ENCODE measurements around the gene LRRN2. TPM values are rescaled to one million over a fixed set of nuclear protein-coding genes. Genes with fewer than 3 reads are reported as not detected.

LRRN2 gene
- total RNA-seq, 2 experiments from 2014 or later = not detected

DNA sequence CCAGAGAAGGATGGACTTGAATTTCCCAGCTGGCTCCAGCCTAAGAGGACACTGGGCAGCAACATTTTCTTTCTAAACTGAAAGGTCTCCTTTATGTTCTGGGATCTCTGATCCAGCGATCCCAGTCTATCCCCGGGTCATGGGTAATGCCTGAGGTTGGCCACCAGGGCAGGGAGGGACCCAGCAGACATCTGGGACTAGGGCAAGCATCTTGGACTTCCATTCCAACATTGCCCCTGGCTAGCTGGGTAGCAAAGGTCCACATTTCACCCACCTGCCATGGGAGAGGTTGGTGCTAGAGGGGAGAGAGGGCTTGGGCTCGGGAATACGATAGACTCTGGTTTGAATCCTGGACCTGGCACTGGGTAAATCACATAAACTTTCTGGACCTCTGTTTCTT lies 84.6 kb downstream of the LRRN2 start:
- Histone ChIP-seq H3K27ac (ENCODE audit: low read depth in 1 of 2, low read length in 2 of 2) (no peak overlapping the region), H3K4me1 (ENCODE audit: insufficient read depth, low read length) (no peaks in the 10 kb centered on the region), H3K36me3 (ENCODE audit: insufficient read depth, low read length) (no peaks in the 10 kb centered on the region), H3K27me3 (ENCODE audit: control insufficient read depth in 1 of 2, insufficient read depth in 2 of 2, low read length in 2 of 2) (no peaks in the 10 kb centered on the region), H3K4me3 (ENCODE audit: low read length) (no peak overlapping the region), H3K9me3 (ENCODE audit: control insufficient read depth in 1 of 2, insufficient read depth in 1 of 2, low read length in 2 of 2) (no peaks in the 10 kb centered on the region)
- no peak overlapping the region for H3K4me3 Mint-ChIP-seq
- CTCF ChIA-PET = no interaction called here
- no peaks in the 10 kb centered on the region for H3K27me3 Mint-ChIP-seq
- intact Hi-C loops (cut with DNase I, micrococcal nuclease) = no loop called here
- peaks cover 31% of the 10 kb centered on the region for H3K36me3 Mint-ChIP-seq (ENCODE audit: low read depth)
- POLR2A ChIA-PET = no interaction called here
- no peak for ATAC-seq (ENCODE audit: poor library complexity)
- TF ChIP-seq, protein P1, sequence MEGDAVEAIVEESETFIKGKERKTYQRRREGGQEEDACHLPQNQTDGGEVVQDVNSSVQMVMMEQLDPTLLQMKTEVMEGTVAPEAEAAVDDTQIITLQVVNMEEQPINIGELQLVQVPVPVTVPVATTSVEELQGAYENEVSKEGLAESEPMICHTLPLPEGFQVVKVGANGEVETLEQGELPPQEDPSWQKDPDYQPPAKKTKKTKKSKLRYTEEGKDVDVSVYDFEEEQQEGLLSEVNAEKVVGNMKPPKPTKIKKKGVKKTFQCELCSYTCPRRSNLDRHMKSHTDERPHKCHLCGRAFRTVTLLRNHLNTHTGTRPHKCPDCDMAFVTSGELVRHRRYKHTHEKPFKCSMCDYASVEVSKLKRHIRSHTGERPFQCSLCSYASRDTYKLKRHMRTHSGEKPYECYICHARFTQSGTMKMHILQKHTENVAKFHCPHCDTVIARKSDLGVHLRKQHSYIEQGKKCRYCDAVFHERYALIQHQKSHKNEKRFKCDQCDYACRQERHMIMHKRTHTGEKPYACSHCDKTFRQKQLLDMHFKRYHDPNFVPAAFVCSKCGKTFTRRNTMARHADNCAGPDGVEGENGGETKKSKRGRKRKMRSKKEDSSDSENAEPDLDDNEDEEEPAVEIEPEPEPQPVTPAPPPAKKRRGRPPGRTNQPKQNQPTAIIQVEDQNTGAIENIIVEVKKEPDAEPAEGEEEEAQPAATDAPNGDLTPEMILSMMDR (IDR thresholded peaks at IDR 0.05) = no peak
- no peaks in the 10 kb centered on the region for H3K9me3 Mint-ChIP-seq
- no peak for DNase-seq
- H3K27ac Mint-ChIP-seq = no peak overlapping the region
- H3K4me1 Mint-ChIP-seq (ENCODE audit: low read depth) = no peaks in the 10 kb centered on the region

DNA sequence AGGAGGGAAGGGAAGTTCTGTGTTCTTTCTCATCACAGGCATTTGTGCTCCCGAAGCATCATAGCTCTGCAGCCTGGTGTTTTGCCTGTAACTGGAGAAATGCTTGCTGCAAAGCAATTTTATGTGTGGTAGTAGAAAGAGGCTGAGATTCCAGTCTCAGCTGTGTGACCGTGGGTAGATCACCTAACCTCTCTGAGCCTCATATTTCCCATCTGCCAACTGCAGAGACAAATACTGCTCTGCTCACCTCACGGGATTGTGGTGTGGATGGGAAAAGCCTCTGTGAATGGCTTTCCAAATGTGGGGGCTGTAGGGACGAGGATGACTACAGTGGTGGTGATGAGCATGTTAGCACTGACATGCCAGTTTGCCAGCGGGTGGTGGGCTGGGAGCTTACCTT lies 85.3 kb downstream of the LRRN2 start:
- Mint-ChIP-seq H3K4me3 (no peak overlapping the region), H3K4me1 (ENCODE audit: low read depth) (no peaks in the 10 kb centered on the region), H3K27ac (no peak overlapping the region), H3K27me3 (no peaks in the 10 kb centered on the region), H3K9me3 (no peaks in the 10 kb centered on the region), H3K36me3 (ENCODE audit: low read depth) (peaks cover 36% of the 10 kb centered on the region)
- no peak overlapping the region for H3K4me3 ChIP-seq (ENCODE audit: low read length)
- ATAC-seq (ENCODE audit: poor library complexity) (no peak), DNase-seq (no peak)
- no peaks in the 10 kb centered on the region for H3K9me3 ChIP-seq (ENCODE audit: control insufficient read depth in 1 of 2, insufficient read depth in 1 of 2, low read length in 2 of 2)
- H3K4me1 ChIP-seq (ENCODE audit: insufficient read depth, low read length) = no peaks in the 10 kb centered on the region
- no peak overlapping the region for H3K27ac ChIP-seq (ENCODE audit: low read depth in 1 of 2, low read length in 2 of 2)
- ChIA-PET CTCF (no interaction called here), POLR2A (interaction anchor here (0.6 kb wide), 1 partner anchor 35 kb away, joined by 5 read pairs; no protein-coding TSS in a partner anchor)
- H3K27me3 ChIP-seq (ENCODE audit: control insufficient read depth in 1 of 2, insufficient read depth in 2 of 2, low read length in 2 of 2) = no peaks in the 10 kb centered on the region
- TF ChIP-seq, protein P1 (IDR thresholded peaks at IDR 0.05) = no peak
- intact Hi-C loops (cut with DNase I, micrococcal nuclease) = no loop called here
- no peaks in the 10 kb centered on the region for H3K36me3 ChIP-seq (ENCODE audit: insufficient read depth, low read length)

DNA sequence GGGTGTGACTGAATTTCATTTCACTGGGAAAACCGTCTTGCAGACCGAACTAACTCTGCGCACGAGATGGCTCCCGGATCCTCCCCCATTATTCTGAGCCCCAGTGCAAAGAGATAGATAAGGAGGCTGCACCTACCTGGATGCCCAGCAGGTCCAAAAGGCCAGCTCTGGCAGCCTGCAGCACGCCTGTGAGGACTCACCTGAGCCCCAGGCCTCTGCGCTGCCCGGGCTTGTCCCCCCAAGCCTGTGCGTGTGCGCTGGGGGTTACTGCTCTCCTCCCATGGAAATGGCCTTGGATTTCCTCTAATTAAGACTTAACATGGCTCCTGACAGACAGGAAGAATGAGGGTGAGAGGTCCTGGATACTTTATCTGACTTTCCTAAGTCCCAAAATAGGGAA lies 85.9 kb downstream of the LRRN2 start:
- H3K36me3 ChIP-seq (ENCODE audit: insufficient read depth, low read length) = no peaks in the 10 kb centered on the region
- no peak overlapping the region for H3K4me3 ChIP-seq (ENCODE audit: low read length)
- DNase-seq (no peak), ATAC-seq (ENCODE audit: poor library complexity) (no peak)
- no peaks in the 10 kb centered on the region for H3K4me1 ChIP-seq (ENCODE audit: insufficient read depth, low read length)
- no peaks in the 10 kb centered on the region for H3K9me3 ChIP-seq (ENCODE audit: control insufficient read depth in 1 of 2, insufficient read depth in 1 of 2, low read length in 2 of 2)
- ChIA-PET CTCF (no interaction called here), POLR2A (no interaction called here)
- Mint-ChIP-seq H3K27ac (no peak overlapping the region), H3K4me1 (ENCODE audit: low read depth) (no peaks in the 10 kb centered on the region), H3K9me3 (no peaks in the 10 kb centered on the region), H3K27me3 (no peaks in the 10 kb centered on the region), H3K36me3 (ENCODE audit: low read depth) (peaks cover 36% of the 10 kb centered on the region), H3K4me3 (no peak overlapping the region)
- intact Hi-C loops (cut with DNase I, micrococcal nuclease) = no loop called here
- TF ChIP-seq, protein P1 (IDR thresholded peaks at IDR 0.05) = no peak
- H3K27me3 ChIP-seq (ENCODE audit: control insufficient read depth in 1 of 2, insufficient read depth in 2 of 2, low read length in 2 of 2) = no peaks in the 10 kb centered on the region
- no peak overlapping the region for H3K27ac ChIP-seq (ENCODE audit: low read depth in 1 of 2, low read length in 2 of 2)
